ENCODE data around the gene FGF2.
"Not testable (repeated sequence)": the region's sequence is repeated elsewhere in the genome, so short reads cannot be mapped to it uniquely, and the experiment has no call there.

FGF2 gene

GRCh38 chr4:122797405-122798094 is 29.1 kb upstream of the FGF2 start:
- in situ Hi-C loops (cut with HindIII; ENCODE audit: low sequenced_read_pairs): no loop called here
- DNase-seq (ENCODE audit: low read depth, low spot score): no peak
- no peak for TF ChIP-seq CTCF (IDR thresholded peaks at IDR 0.05; ENCODE audit: low read depth, low read length)
- no peak overlapping the region for H3K4me3 ChIP-seq (ENCODE audit: low read depth, low read length)

GRCh38 chr4:122798101-122798500 is 28.5 kb upstream of the FGF2 start:
- peak; percentile 92 for DNase-seq (ENCODE audit: low read depth, low spot score)
- H3K4me3 ChIP-seq (ENCODE audit: low read depth, low read length): no peak overlapping the region
- no peak for TF ChIP-seq CTCF (IDR thresholded peaks at IDR 0.05; ENCODE audit: low read depth, low read length)
- in situ Hi-C loops (cut with HindIII; ENCODE audit: low sequenced_read_pairs): no loop called here

- no peak overlapping the region for H3K4me3 ChIP-seq (ENCODE audit: low read depth, low read length)
- in situ Hi-C loops (cut with HindIII; ENCODE audit: low sequenced_read_pairs): no loop called here
Observed at GRCh38 chr4:122798917-122799316, 27.7 kb upstream of the FGF2 start.

GRCh38 chr4:122803788-122804208 is 22.8 kb upstream of the FGF2 start:
- H3K4me3 ChIP-seq (ENCODE audit: low read depth, low read length): no peak overlapping the region
- no peak for TF ChIP-seq CTCF (IDR thresholded peaks at IDR 0.05; ENCODE audit: low read depth, low read length)
- DNase-seq (ENCODE audit: low read depth, low spot score): no peak
- in situ Hi-C loops (cut with HindIII; ENCODE audit: low sequenced_read_pairs): no loop called here

More at GRCh38 chr4:122798917-122799316, 27.7 kb upstream of the FGF2 start:
- DNase-seq (ENCODE audit: low read depth, low spot score): no peak
- TF ChIP-seq CTCF (IDR thresholded peaks at IDR 0.05; ENCODE audit: low read depth, low read length): no peak

GRCh38 chr4:122806981-122807679 is 19.5 kb upstream of the FGF2 start:
- in situ Hi-C loops (cut with HindIII; ENCODE audit: low sequenced_read_pairs): no loop called here
- no peak for TF ChIP-seq CTCF (IDR thresholded peaks at IDR 0.05; ENCODE audit: low read depth, low read length)
- H3K4me3 ChIP-seq (ENCODE audit: low read depth, low read length): no peak overlapping the region
- DNase-seq (ENCODE audit: low read depth, low spot score): no peak

- DNase-seq (ENCODE audit: low read depth, low spot score): no peak
- H3K4me3 ChIP-seq (ENCODE audit: low read depth, low read length): no peak overlapping the region
- in situ Hi-C loops (cut with HindIII; ENCODE audit: low sequenced_read_pairs): no loop called here
- TF ChIP-seq CTCF (IDR thresholded peaks at IDR 0.05; ENCODE audit: low read depth, low read length): no peak
Observed at GRCh38 chr4:122810669-122811068, 16.0 kb upstream of the FGF2 start.

GRCh38 chr4:122811781-122812180 is 14.8 kb upstream of the FGF2 start:
- DNase-seq (ENCODE audit: low read depth, low spot score); in situ Hi-C loops (cut with HindIII; ENCODE audit: low sequenced_read_pairs); H3K4me3 ChIP-seq (ENCODE audit: low read depth, low read length): not testable (repeated sequence)

GRCh38 chr4:122812823-122813222 is 13.8 kb upstream of the FGF2 start:
- H3K4me3 ChIP-seq (ENCODE audit: low read depth, low read length); DNase-seq (ENCODE audit: low read depth, low spot score); in situ Hi-C loops (cut with HindIII; ENCODE audit: low sequenced_read_pairs): not testable (repeated sequence)
